ENCODE measurements around the gene HOXD10. TPM values are rescaled to one million over a fixed set of nuclear protein-coding genes. Genes with fewer than 3 reads are reported as not detected.

The HOXD10 gene
- total RNA-seq, 1 donor from 2014 or later = not detected

DNA sequence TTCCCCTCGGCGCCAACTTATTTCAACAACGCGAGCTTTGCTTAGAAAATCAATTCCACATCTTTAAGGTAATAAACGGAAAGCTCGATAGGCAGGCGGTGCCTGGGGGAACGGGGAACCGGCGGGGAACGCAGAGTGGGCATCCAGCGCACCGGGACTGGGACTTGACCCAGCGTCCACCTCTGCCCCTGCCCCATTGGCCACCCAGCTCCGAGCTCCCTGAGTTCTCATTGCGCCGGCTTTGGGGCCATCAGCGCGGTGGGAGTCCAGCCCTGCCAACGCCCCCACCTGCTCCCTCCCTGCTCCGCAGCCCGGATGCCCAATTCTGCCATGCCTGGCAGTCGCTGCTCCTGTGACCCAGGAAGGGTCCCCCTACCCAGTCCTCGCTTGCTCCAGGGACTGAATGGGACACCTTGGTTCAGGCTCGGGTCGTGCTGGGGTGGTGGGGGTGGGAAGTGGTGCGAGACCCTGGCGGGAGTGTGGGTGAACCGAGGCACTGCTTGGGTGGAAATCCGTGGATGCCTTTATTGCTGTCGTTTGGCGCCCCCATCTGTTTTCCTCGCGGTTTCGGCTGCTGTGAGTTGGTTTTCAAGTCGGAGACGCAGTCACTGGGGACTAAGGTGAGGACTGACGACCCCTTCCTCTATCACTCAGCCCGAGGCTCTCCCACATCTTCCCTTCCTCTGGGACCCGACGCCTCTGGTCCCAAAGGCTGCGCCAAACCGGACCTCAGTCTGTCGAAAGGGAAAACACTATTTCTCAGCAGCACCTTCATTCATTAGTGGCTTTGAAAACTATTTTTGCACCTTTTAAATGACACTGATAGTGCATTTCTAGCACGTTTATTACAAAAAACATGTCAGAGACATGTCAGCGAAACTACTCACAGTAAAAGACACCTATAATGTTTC lies 30.5 kb upstream of the HOXD10 start:
- intact Hi-C loops (cut with micrococcal nuclease) = loop anchor here (2.0 kb wide), 2 partner anchors 25 to 45 kb away; no protein-coding TSS in a partner anchor
- TF ChIP-seq, protein P1, sequence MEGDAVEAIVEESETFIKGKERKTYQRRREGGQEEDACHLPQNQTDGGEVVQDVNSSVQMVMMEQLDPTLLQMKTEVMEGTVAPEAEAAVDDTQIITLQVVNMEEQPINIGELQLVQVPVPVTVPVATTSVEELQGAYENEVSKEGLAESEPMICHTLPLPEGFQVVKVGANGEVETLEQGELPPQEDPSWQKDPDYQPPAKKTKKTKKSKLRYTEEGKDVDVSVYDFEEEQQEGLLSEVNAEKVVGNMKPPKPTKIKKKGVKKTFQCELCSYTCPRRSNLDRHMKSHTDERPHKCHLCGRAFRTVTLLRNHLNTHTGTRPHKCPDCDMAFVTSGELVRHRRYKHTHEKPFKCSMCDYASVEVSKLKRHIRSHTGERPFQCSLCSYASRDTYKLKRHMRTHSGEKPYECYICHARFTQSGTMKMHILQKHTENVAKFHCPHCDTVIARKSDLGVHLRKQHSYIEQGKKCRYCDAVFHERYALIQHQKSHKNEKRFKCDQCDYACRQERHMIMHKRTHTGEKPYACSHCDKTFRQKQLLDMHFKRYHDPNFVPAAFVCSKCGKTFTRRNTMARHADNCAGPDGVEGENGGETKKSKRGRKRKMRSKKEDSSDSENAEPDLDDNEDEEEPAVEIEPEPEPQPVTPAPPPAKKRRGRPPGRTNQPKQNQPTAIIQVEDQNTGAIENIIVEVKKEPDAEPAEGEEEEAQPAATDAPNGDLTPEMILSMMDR (IDR thresholded peaks at IDR 0.05) = no peak
- Mint-ChIP-seq H3K27ac (no peak overlapping the region), H3K4me3 (no peak overlapping the region), H3K4me1 (peaks cover 5% of the 10 kb centered on the region), H3K36me3 (ENCODE audit: low read depth) (no peaks in the 10 kb centered on the region), H3K27me3 (peaks cover 81% of the 10 kb centered on the region), H3K9me3 (peaks cover 3% of the 10 kb centered on the region)
- ATAC-seq (ENCODE audit: low read depth) (no peak), DNase-seq (peak; percentile 15)
- ChIA-PET CTCF (no interaction called here), POLR2A (no interaction called here)

DNA sequence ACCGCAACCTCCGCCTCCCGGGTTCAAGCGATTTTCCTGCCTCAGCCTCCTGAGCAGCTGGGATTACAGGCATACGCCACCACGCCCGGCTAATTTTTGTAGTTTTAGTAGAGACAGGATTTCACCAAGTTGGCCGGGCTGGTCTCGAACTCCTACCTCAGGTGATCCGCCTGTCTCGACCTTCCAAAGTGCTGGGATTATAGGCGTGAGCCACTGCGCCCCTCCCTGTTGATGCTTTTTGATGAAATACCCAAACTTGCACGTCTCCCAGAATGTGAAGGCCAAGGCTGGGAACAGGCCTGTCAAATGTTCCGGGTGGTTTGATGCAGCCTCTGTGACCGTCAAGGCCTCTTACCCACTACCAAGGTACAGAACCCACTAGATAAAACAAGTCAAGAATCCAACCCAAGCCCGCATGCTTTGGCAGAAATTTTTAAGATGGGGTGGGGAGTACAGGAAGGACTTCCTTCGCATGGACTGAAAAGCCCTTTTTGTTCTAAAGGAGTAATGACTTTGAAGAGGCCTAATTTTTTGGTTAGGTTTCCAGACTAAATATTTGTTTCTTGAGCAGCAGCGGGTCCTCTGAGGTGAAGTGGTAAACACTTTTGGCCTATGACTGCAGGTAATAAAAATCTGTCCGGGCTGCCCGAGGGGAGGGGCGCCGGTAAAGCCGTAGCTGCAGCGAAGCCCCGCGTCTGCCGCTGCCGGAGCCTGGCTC lies 29.1 kb upstream of the HOXD10 start:
- ATAC-seq (ENCODE audit: low read depth) (no peak), DNase-seq (no peak)
- ChIA-PET POLR2A (no interaction called here), CTCF (no interaction called here)
- Mint-ChIP-seq H3K4me1 (peaks cover 10% of the 10 kb centered on the region), H3K27ac (no peak overlapping the region), H3K9me3 (peaks cover 3% of the 10 kb centered on the region), H3K4me3 (no peak overlapping the region), H3K36me3 (ENCODE audit: low read depth) (no peaks in the 10 kb centered on the region), H3K27me3 (peaks cover 84% of the 10 kb centered on the region)
- intact Hi-C loops (cut with micrococcal nuclease) = no loop called here
- TF ChIP-seq, protein P1 (IDR thresholded peaks at IDR 0.05) = no peak

DNA sequence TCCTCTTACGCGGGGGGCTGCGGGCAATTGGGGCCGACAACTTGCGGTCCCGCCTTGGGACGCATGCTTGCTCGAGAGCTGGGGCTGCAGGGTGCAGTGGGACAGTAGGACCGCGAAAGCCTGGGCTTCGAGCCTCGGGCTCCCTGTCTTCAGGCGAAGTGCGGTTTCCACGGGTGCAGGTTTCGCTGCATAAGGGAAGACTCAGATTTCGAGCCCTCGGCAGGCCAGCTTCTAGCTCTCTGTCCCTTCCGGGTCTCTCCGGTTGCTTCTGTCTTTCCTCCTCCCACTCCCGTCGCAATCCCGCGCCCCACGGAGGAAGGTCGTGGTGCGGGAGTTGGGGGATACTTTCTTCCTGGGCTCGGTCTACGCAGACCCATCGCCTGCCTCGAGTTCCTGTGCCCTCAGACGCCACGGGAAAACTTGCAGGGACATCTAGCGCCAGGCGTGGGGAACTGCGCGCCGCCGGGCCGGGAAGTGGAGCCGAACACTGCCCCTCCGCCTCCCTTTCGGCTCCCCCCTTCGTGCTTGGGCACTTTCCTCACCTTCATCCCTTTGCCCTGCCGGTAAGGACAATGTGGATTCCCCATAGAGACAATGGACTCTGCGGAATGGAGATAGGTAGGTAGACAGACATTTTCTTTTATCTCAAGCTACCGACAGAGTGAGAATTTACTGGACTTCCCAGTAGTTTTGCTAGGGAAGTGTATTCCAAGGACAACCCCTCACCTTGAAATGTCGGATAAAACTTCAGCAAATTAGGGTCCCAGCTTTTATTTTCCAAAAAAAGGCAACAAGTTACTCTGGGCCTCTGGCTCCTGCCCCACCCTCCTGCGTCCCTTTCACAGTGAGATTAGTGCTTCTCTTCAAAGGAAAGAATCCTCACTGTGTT lies 28.3 kb upstream of the HOXD10 start:
- Mint-ChIP-seq H3K27me3 (peaks cover 80% of the 10 kb centered on the region), H3K36me3 (ENCODE audit: low read depth) (no peaks in the 10 kb centered on the region), H3K27ac (no peak overlapping the region), H3K4me1 (peaks cover 10% of the 10 kb centered on the region), H3K9me3 (peaks cover 3% of the 10 kb centered on the region), H3K4me3 (peak overlapping the region; percentile 60)
- ChIA-PET CTCF (no interaction called here), POLR2A (no interaction called here)
- ATAC-seq (ENCODE audit: low read depth) (no peak), DNase-seq (no peak)
- intact Hi-C loops (cut with micrococcal nuclease) = no loop called here
- TF ChIP-seq, protein P1 (IDR thresholded peaks at IDR 0.05) = no peak

DNA sequence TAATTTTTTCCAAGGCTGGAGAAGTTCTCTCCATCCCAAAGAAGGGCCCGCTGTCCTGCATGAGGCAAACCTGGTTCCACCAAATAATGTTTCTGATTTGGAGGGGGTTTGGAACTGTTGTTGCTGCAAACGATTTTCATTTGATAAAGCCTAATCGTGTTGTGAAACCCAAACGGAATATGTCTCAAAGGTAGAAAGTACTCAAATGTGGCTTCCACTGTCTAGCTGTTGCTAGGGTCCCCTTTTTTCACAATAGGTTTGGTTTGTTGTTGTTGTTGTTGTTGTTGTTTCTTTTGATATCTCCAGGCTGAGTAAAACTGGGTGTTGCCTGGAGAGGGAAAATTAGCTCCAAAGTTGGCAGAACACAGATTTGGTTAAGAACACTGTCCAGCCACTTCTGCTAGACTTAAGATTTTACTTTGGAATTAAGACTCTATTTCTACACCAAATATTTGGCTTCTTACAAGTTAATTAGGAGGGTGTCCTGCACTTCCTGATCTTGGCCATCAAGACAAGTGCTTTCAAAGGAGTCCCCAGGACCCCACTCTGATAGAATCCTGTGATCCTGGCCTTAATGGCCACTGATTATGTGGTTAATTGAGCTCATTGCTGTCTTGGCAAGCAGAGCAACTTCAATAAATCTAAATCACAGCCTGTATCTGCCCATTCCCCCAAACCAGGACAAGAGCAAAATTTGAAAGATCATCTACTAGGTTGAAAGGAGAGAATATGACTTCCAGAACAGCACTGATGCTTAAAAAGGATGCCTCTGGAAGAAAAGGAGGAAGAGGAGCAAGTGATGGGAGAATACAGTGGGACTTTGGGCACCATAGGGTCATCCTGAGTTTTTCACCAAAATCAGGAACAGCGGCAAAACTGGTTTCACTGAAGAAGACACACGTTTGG lies 27.4 kb upstream of the HOXD10 start:
- H3K4me1 Mint-ChIP-seq = peaks cover 13% of the 10 kb centered on the region
- no peak overlapping the region for H3K27ac Mint-ChIP-seq
- intact Hi-C loops (cut with micrococcal nuclease) = no loop called here
- DNase-seq (no peak), ATAC-seq (ENCODE audit: low read depth) (no peak)
- peaks cover 3% of the 10 kb centered on the region for H3K9me3 Mint-ChIP-seq
- peaks cover 80% of the 10 kb centered on the region for H3K27me3 Mint-ChIP-seq
- H3K4me3 Mint-ChIP-seq = no peak overlapping the region
- TF ChIP-seq, protein P1 (IDR thresholded peaks at IDR 0.05) = no peak
- ChIA-PET POLR2A (no interaction called here), CTCF (no interaction called here)
- no peaks in the 10 kb centered on the region for H3K36me3 Mint-ChIP-seq (ENCODE audit: low read depth)
